Fibroblast of lung (primary cell): ENCODE measurements around the gene ADSS2.

Source experiments
- EZH2 ChIP-seq: IDR thresholded peaks from 2 replicates; pipeline ENCODE4 v1.5.1; 2012; ENCODE audit warnings: low read length, control low read depth, mild to moderate bottlenecking; ENCODE audit errors: missing control alignments
- TF ChIP-seq, protein P1 (sequence below), 2 donors: IDR thresholded peaks in 1 of 2; conservative IDR thresholded peaks in 1 of 2; 1 replicate in 1 of 2; 2 replicates in 1 of 2; pipeline ENCODE4 v1.5.1; 2011 to 2012; ENCODE audit warnings: low read length in 2 of 2, control low read depth in 1 of 2, inconsistent platforms in 1 of 2, low read depth in 1 of 2, mild to moderate bottlenecking in 1 of 2

DNA sequence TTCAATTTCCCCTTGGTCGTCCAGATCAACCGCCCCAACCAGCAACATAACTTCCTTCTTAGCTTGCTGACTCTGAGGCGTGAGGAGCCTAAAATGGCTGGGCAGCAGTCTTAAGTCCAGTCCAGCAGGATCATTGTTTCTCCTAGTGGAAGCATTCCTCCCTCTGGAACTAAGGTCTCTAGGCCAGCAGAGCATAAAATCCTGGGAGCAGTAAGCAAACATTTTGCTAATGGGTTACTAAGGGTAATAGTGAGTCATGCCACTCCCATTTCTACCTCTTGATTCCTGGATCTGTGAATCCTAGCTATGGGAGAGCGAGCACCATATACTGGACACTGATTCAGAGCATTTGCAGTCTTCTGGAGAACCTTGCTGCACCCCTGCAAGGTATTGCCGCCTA is 59.9 kb downstream of the ADSS2 start:
- no peak for TF ChIP-seq EZH2
- TF ChIP-seq, protein P1, sequence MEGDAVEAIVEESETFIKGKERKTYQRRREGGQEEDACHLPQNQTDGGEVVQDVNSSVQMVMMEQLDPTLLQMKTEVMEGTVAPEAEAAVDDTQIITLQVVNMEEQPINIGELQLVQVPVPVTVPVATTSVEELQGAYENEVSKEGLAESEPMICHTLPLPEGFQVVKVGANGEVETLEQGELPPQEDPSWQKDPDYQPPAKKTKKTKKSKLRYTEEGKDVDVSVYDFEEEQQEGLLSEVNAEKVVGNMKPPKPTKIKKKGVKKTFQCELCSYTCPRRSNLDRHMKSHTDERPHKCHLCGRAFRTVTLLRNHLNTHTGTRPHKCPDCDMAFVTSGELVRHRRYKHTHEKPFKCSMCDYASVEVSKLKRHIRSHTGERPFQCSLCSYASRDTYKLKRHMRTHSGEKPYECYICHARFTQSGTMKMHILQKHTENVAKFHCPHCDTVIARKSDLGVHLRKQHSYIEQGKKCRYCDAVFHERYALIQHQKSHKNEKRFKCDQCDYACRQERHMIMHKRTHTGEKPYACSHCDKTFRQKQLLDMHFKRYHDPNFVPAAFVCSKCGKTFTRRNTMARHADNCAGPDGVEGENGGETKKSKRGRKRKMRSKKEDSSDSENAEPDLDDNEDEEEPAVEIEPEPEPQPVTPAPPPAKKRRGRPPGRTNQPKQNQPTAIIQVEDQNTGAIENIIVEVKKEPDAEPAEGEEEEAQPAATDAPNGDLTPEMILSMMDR (conservative IDR thresholded peaks at IDR 0.05 in 1 of 2, IDR thresholded peaks at IDR 0.05 in 1 of 2; ENCODE audit: low read depth in 1 of 2, low read length in 2 of 2) = no peak
